ENCODE data around the gene ZNF346. TPM values are rescaled to one million over a fixed set of nuclear protein-coding genes. Genes with fewer than 3 reads are reported as not detected.

The ZNF346 gene
- total and polyA plus RNA-seq, 2 of the 13 experiments (the other 11 are each of a cell fraction or from before 2014, with no cell fraction given): 8.6 to 19.4 TPM

DNA sequence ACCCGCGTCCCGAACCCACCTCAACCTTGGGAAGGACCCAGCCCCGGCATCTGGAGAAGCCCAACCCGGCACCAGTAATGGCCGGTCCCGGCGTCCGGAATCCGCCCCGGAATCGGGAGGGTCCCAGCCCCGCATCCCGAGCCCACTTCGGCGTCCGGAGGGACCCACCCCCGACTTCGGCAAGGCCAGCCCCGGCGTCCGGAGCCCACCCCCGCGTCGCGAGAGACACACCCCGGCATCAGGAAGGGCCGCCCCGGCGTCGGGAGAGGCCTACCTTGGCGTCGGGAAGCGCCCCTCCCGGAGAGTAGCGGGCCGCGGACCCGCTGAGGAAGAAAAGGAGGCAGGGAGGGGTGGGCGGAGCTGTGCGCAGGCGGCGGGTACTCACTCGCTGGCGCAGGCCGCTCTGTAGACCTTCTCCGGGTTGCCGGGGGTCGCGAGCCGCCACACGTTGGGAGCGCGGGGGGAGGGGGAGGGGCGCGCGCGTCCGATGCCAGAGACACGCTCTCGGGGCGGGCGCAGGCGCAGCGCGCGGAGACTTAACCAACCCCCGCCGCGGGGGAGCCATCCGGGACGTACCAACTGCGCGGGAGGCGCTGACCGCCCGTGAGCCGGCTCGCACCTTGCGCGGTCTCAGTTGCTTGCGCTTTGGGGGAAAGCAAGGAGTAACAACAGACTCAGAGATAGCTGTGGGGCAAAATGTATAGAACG, 16.1 kb upstream of the ZNF346 start, which contains the start of gene UIMC1 (continued):
- TF ChIP-seq, protein P1, sequence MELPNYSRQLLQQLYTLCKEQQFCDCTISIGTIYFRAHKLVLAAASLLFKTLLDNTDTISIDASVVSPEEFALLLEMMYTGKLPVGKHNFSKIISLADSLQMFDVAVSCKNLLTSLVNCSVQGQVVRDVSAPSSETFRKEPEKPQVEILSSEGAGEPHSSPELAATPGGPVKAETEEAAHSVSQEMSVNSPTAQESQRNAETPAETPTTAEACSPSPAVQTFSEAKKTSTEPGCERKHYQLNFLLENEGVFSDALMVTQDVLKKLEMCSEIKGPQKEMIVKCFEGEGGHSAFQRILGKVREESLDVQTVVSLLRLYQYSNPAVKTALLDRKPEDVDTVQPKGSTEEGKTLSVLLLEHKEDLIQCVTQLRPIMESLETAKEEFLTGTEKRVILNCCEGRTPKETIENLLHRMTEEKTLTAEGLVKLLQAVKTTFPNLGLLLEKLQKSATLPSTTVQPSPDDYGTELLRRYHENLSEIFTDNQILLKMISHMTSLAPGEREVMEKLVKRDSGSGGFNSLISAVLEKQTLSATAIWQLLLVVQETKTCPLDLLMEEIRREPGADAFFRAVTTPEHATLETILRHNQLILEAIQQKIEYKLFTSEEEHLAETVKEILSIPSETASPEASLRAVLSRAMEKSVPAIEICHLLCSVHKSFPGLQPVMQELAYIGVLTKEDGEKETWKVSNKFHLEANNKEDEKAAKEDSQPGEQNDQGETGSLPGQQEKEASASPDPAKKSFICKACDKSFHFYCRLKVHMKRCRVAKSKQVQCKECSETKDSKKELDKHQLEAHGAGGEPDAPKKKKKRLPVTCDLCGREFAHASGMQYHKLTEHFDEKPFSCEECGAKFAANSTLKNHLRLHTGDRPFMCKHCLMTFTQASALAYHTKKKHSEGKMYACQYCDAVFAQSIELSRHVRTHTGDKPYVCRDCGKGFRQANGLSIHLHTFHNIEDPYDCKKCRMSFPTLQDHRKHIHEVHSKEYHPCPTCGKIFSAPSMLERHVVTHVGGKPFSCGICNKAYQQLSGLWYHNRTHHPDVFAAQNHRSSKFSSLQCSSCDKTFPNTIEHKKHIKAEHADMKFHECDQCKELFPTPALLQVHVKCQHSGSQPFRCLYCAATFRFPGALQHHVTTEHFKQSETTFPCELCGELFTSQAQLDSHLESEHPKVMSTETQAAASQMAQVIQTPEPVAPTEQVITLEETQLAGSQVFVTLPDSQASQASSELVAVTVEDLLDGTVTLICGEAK (IDR thresholded peaks at IDR 0.05): no peak
- TF ChIP-seq, protein P1 (CRISPR knock-in tag; IDR thresholded peaks at IDR 0.05): peak; percentile 23; the same call in 1 of the 2 replicates
- TF ChIP-seq BCL3 (CRISPR knock-in tag; IDR thresholded peaks at IDR 0.05): 0 out of 2 replicates have a peak, but pooled peaks have one; percentile 41
- no peak for TF ChIP-seq PBX2 (CRISPR knock-in tag; IDR thresholded peaks at IDR 0.05)
- peak; percentile 84 for TF ChIP-seq HNRNPLL (IDR thresholded peaks at IDR 0.05; ENCODE audit: low read depth, low read length, poor library complexity, severe bottlenecking)
- peak; percentile 37; the same call in 1 of the 2 replicates for TF ChIP-seq PRDM15 (CRISPR knock-in tag; IDR thresholded peaks at IDR 0.05)
- TF ChIP-seq ZNF768 (CRISPR knock-in tag; IDR thresholded peaks at IDR 0.05): peak; percentile 70; the same call in 1 of the 2 replicates
- TF ChIP-seq, protein P2, sequence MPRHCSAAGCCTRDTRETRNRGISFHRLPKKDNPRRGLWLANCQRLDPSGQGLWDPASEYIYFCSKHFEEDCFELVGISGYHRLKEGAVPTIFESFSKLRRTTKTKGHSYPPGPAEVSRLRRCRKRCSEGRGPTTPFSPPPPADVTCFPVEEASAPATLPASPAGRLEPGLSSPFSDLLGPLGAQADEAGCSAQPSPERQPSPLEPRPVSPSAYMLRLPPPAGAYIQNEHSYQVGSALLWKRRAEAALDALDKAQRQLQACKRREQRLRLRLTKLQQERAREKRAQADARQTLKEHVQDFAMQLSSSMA (CRISPR knock-in tag; IDR thresholded peaks at IDR 0.05): peak; percentile 82; the same call in 1 of the 2 replicates
- peak; percentile 82 for TF ChIP-seq ZNF556 (CRISPR knock-in tag; IDR thresholded peaks at IDR 0.05; ENCODE audit: borderline replicate concordance)
- no peak for TF ChIP-seq ZNF253 (CRISPR knock-in tag; IDR thresholded peaks at IDR 0.05; ENCODE audit: borderline replicate concordance)
